Peyer's patch (tissue), 4 donors: ENCODE data around the gene C1orf116. TPM values are rescaled to one million over a fixed set of nuclear protein-coding genes. Genes with fewer than 3 reads are reported as not detected.

Experiments used
- DNase-seq, 3 donors: peaks; one replicate each; pipeline ENCODE4 v3.0.0-alpha.2; 2017 to 2019
- H3K27ac ChIP-seq, 4 donors: fragments of 200-600 bp; sonication (generic); one replicate each; pipeline ENCODE4 v1.5.1; 2016 to 2019
- H3K27me3 ChIP-seq, 2 donors: fragments of 200-600 bp; sonication (generic); one replicate each; pipeline ENCODE4 v1.5.1; 2019
- H3K36me3 ChIP-seq, 3 donors: fragments of 200-600 bp; sonication (generic); one replicate each; pipeline ENCODE4 v1.5.1; 2016 to 2019
- H3K4me1 ChIP-seq, 4 donors: fragments of 200-600 bp; sonication (generic); one replicate each; pipeline ENCODE4 v1.5.1; 2016 to 2019
- H3K4me3 ChIP-seq, 4 donors: fragments of 200-600 bp; sonication (generic); 1 replicate in 3 of 4; 2 replicates in 1 of 4; pipeline ENCODE4 v1.5.1; 2016 to 2019; ENCODE audit warnings: mild to moderate bottlenecking in 1 of 4
- H3K9me3 ChIP-seq, 4 donors: fragments of 200-600 bp; sonication (generic); one replicate each; pipeline ENCODE4 v1.5.1; 2016 to 2019; ENCODE audit warnings: mild to moderate bottlenecking in 1 of 4
- CTCF ChIP-seq, 6 experiments: fragments of 450-650 bp in 4 of 6; fragments of 200-600 bp in 2 of 6; sonication (generic) in 1 of 6; IDR thresholded peaks; one replicate each; pipeline ENCODE4 v1.5.1; 2017 to 2019; ENCODE audit warnings: antibody characterized with exemption in 6 of 6, mild to moderate bottlenecking in 3 of 6, moderate library complexity in 1 of 6
- POLR2A ChIP-seq, 2 donors: fragments of 450-650 bp; IDR thresholded peaks; one replicate each; pipeline ENCODE4 v1.5.1; 2017; ENCODE audit warnings: antibody characterized with exemption in 2 of 2, mild to moderate bottlenecking in 2 of 2, moderate library complexity in 2 of 2
- total RNA-seq, 4 donors: library from RNA; depleted of rRNA; stranded (reverse); fragments of >200 nt; gene quantifications; one replicate each; pipeline ENCODE4 v1.1.0, GENCODE V29; 2016

Gene C1orf116
- total RNA-seq, 4 donors from 2014 or later: 4.1 to 72.3 (median 56.7) TPM

GRCh38 chr1:207071426-207071825 lies 38.9 kb upstream of the C1orf116 start:
- Histone ChIP-seq H3K9me3 (no peaks in the 10 kb centered on the region), H3K4me1 (peaks cover 0 to 7% (median 0%) of the 10 kb centered on the region in 4 donors), H3K27ac (no peak overlapping the region), H3K4me3 (no peak overlapping the region), H3K27me3 (no peaks in the 10 kb centered on the region), H3K36me3 (peaks cover 0 to 75% (median 0%) of the 10 kb centered on the region in 3 donors)
- no peak for TF ChIP-seq CTCF (IDR thresholded peaks at IDR 0.05)
- DNase-seq: no peak

- Histone ChIP-seq H3K36me3 (peaks cover 0 to 81% (median 0%) of the 10 kb centered on the region in 3 donors), H3K27ac (no peak overlapping the region)
- DNase-seq: no peak
These were observed 38.3 kb upstream of the C1orf116 start for GRCh38 chr1:207070811-207071210.

GRCh38 chr1:207069858-207070506 lies 37.4 kb upstream of the C1orf116 start:
- Histone ChIP-seq H3K27ac (peak overlapping the region in 1 of 4 donors; percentile 22), H3K27me3 (no peaks in the 10 kb centered on the region), H3K4me3 (no peak overlapping the region), H3K9me3 (no peaks in the 10 kb centered on the region), H3K36me3 (peaks cover 0 to 81% (median 0%) of the 10 kb centered on the region in 3 donors), H3K4me1 (peaks cover 0 to 14% (median 0%) of the 10 kb centered on the region in 4 donors)
- no peak for DNase-seq
- TF ChIP-seq CTCF (IDR thresholded peaks at IDR 0.05): no peak
- TF ChIP-seq POLR2A (IDR thresholded peaks at IDR 0.05): no peak

More at GRCh38 chr1:207070811-207071210, 38.3 kb upstream of the C1orf116 start:
- H3K4me3 ChIP-seq: no peak overlapping the region
- TF ChIP-seq POLR2A (IDR thresholded peaks at IDR 0.05) (no peak), CTCF (IDR thresholded peaks at IDR 0.05) (no peak)
- H3K27me3 ChIP-seq: no peaks in the 10 kb centered on the region
- peaks cover 0 to 13% (median 0%) of the 10 kb centered on the region in 4 donors for H3K4me1 ChIP-seq
- H3K9me3 ChIP-seq: no peaks in the 10 kb centered on the region

- H3K27ac ChIP-seq: peak overlapping the region in 1 of 4 donors; percentile 17
These were observed 36.5 kb upstream of the C1orf116 start for GRCh38 chr1:207069061-207069460.

GRCh38 chr1:207067665-207068064 lies 35.1 kb upstream of the C1orf116 start:
- peaks cover 0 to 83% (median 0%) of the 10 kb centered on the region in 3 donors for H3K36me3 ChIP-seq
- no peaks in the 10 kb centered on the region for H3K9me3 ChIP-seq
- H3K4me1 ChIP-seq: peaks cover 0 to 18% (median 0%) of the 10 kb centered on the region in 4 donors
- peak overlapping the region in 2 of 4 donors; percentile 16 to 18 for H3K4me3 ChIP-seq
- peak overlapping the region in 3 of 4 donors; percentile 72 to 89 (median 88) for H3K27ac ChIP-seq
- TF ChIP-seq CTCF (IDR thresholded peaks at IDR 0.05) (no peak), POLR2A (IDR thresholded peaks at IDR 0.05) (peak in 1 of 2 donors; percentile 87)
- no peak for DNase-seq
- no peaks in the 10 kb centered on the region for H3K27me3 ChIP-seq

More at GRCh38 chr1:207069061-207069460, 36.5 kb upstream of the C1orf116 start:
- H3K9me3 ChIP-seq: no peaks in the 10 kb centered on the region
- peaks cover 0 to 18% (median 0%) of the 10 kb centered on the region in 4 donors for H3K4me1 ChIP-seq
- TF ChIP-seq POLR2A (IDR thresholded peaks at IDR 0.05) (no peak), CTCF (IDR thresholded peaks at IDR 0.05) (no peak)
- H3K27me3 ChIP-seq: no peaks in the 10 kb centered on the region
- no peak for DNase-seq
- H3K36me3 ChIP-seq: peaks cover 0 to 82% (median 0%) of the 10 kb centered on the region in 3 donors
- H3K4me3 ChIP-seq: no peak overlapping the region
